Endodermal cell (in vitro differentiated cells): ENCODE results near the gene ERGIC1. TPM values are rescaled to one million over a fixed set of nuclear protein-coding genes. Genes with fewer than 3 reads are reported as not detected.
A peak's percentile ranks its signal among the peaks of the same experiment; 100 is the strongest.

Source experiments
- DNase-seq: peaks from one replicate; pipeline ENCODE4 v3.0.0-alpha.2; 2017
- H3K27ac ChIP-seq: 2 replicates; pipeline ENCODE4 v1.5.1; 2013; ENCODE audit warnings: mild to moderate bottlenecking, low read depth, low read length, moderate library complexity
- H3K27me3 ChIP-seq: 2 replicates; pipeline ENCODE4 v1.6.1; 2013; ENCODE audit warnings: mild to moderate bottlenecking, low read length, moderate library complexity; ENCODE audit not compliant: insufficient read depth, control insufficient read depth, poor library complexity, severe bottlenecking
- H3K36me3 ChIP-seq: 2 replicates; pipeline ENCODE4 v1.7.0; 2013; ENCODE audit warnings: mild to moderate bottlenecking, low read length, moderate library complexity; ENCODE audit not compliant: control insufficient read depth, insufficient read depth
- H3K4me1 ChIP-seq: one replicate; pipeline ENCODE4 v1.7.0; 2013; ENCODE audit warnings: low read length; ENCODE audit not compliant: control insufficient read depth, insufficient read depth
- H3K4me3 ChIP-seq: 2 replicates; pipeline ENCODE4 v1.5.1; 2013; ENCODE audit warnings: mild to moderate bottlenecking, low read length, moderate library complexity
- H3K9ac ChIP-seq: 2 replicates; pipeline ENCODE4 v1.6.1; 2013; ENCODE audit warnings: mild to moderate bottlenecking, low read length, moderate library complexity; ENCODE audit not compliant: poor library complexity, severe bottlenecking; ENCODE audit errors: extremely low read depth
- H3K9me3 ChIP-seq: 2 replicates; pipeline ENCODE4 v1.6.1; 2013; ENCODE audit warnings: mild to moderate bottlenecking, low read length, moderate library complexity; ENCODE audit not compliant: control insufficient read depth
- H3K27ac Mint-ChIP-seq: 2 replicates; pipeline ENCODE4 v1.8.0; 2020; ENCODE audit warnings: mixed read lengths
- H3K27me3 Mint-ChIP-seq: 2 replicates; pipeline ENCODE4 v1.8.0; 2021; ENCODE audit warnings: mild to moderate bottlenecking, mixed read lengths; ENCODE audit not compliant: insufficient read depth
- H3K36me3 Mint-ChIP-seq: 2 replicates; pipeline ENCODE4 v1.8.0; 2020; ENCODE audit warnings: low read depth, mixed read lengths
- H3K4me1 Mint-ChIP-seq: 2 replicates; pipeline ENCODE4 v1.8.0; 2020; ENCODE audit warnings: mixed read lengths
- H3K4me3 Mint-ChIP-seq: 2 replicates; pipeline ENCODE4 v1.8.0; 2020; ENCODE audit warnings: mild to moderate bottlenecking, moderate library complexity, mixed read lengths
- H3K9me3 Mint-ChIP-seq: 2 replicates; pipeline ENCODE4 v1.8.0; 2020; ENCODE audit warnings: mild to moderate bottlenecking, mixed read lengths
- WGBS, 2 experiments: methylation state at CpG; one replicate each; pipeline versions ENCODE4 v1.1.5 to v1.1.7; 2013; ENCODE audit warnings: missing lambda C conversion rate in 2 of 2, mixed read lengths in 1 of 2; ENCODE audit not compliant: insufficient coverage in 1 of 2, insufficient read length in 1 of 2; 5-methylcytosine and 5-hydroxymethylcytosine counted together
- total RNA-seq, 2 donors: library from RNA; stranded (reverse); fragmentation: NEBNext Ultra II Directional in 1 of 2; extraction: Animal tissue kit (Norgen Biotek cat#: 25700) in 1 of 2; gene quantifications; 2 replicates in 1 of 2; 3 replicates in 1 of 2; pipeline ENCODE4 v1.2.1, GENCODE V29; 2021
- TF ChIP-seq, protein P1 (sequence below): fragments of 200-600 bp; sonication (generic); conservative IDR thresholded peaks from 2 replicates; pipeline ENCODE4 v1.5.0; 2021; ENCODE audit warnings: antibody characterized with exemption, mild to moderate bottlenecking

ERGIC1 gene
- total RNA-seq, 2 donors from 2014 or later: 81.9 to 94.8 TPM

DNA sequence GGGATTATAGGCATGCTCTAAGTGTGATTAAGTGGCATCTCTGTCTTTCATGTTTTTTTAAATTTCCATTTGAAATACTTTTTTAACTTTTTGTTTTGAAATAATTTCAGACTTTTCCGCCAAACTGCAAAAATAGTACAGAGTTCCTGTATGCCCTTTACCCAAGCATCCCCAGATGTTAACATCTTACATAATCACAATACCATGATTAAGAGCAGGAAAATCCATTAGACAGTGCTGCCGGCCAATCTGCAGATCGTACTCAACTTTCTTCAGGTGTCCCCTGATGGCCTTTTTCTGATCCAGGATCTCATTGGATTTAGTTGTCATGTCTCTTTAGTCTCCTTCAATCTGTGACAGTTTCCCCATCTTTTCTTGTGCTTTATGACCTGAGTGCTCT lies 49.0 kb downstream of the ERGIC1 start:
- Mint-ChIP-seq H3K4me3 (no peak overlapping the region), H3K27ac (no peak overlapping the region), H3K4me1 (peaks cover 5% of the 10 kb centered on the region), H3K36me3 (peaks cover 32% of the 10 kb centered on the region), H3K27me3 (no peaks in the 10 kb centered on the region), H3K9me3 (peaks cover 3% of the 10 kb centered on the region)
- Histone ChIP-seq H3K4me1 (no peaks in the 10 kb centered on the region), H3K4me3 (no peak overlapping the region), H3K36me3 (peaks cover 24% of the 10 kb centered on the region), H3K27me3 (no peaks in the 10 kb centered on the region), H3K9me3 (no peaks in the 10 kb centered on the region), H3K27ac (no peak overlapping the region), H3K9ac (no peak overlapping the region)
- WGBS, 2 experiments: 88 to 93% methylated on average over 3 of the region's 3 CpGs
- TF ChIP-seq, protein P1, sequence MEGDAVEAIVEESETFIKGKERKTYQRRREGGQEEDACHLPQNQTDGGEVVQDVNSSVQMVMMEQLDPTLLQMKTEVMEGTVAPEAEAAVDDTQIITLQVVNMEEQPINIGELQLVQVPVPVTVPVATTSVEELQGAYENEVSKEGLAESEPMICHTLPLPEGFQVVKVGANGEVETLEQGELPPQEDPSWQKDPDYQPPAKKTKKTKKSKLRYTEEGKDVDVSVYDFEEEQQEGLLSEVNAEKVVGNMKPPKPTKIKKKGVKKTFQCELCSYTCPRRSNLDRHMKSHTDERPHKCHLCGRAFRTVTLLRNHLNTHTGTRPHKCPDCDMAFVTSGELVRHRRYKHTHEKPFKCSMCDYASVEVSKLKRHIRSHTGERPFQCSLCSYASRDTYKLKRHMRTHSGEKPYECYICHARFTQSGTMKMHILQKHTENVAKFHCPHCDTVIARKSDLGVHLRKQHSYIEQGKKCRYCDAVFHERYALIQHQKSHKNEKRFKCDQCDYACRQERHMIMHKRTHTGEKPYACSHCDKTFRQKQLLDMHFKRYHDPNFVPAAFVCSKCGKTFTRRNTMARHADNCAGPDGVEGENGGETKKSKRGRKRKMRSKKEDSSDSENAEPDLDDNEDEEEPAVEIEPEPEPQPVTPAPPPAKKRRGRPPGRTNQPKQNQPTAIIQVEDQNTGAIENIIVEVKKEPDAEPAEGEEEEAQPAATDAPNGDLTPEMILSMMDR: no peak
- DNase-seq: no peak

DNA sequence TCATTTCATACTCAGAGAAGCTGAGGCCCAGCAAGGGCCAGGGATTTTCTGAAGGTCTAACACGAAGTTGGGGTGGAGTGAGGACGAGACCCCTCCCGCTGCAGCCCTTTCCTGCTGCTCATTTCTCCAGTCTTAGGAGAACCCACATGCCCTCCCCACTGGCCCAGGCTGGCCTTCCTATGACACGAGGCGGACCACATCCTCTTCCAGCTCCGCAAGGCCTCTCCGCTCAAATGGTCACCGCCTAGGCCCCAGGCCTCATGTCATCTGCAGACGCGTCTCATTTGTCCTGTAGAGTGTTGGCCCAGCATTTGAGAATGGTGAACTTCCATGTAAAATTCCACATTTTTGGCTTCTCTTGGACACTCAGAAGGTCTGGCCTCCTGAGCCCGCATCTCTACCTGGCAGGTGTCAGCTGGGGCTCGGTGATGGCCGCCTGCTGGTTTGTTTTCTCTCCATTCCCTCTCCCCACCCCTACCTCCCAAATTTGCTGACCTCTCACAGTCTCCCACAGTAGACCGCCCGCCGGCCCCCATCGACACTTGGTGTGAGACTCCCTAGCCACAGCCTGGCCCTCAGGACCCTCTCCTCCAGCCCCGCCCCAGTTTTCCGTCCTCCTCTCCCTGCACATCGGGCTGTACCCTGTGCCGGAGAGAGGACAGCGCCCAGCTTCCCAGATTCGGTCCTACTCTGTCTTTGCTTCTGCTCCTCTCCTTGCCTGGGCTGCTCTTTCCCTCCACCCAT lies 51.7 kb downstream of the ERGIC1 start:
- Histone ChIP-seq H3K27ac (no peak overlapping the region), H3K4me1 (no peaks in the 10 kb centered on the region), H3K9ac (no peak overlapping the region), H3K36me3 (peaks cover 37% of the 10 kb centered on the region), H3K4me3 (no peak overlapping the region), H3K9me3 (no peaks in the 10 kb centered on the region), H3K27me3 (no peaks in the 10 kb centered on the region)
- peaks cover 3% of the 10 kb centered on the region for H3K9me3 Mint-ChIP-seq
- TF ChIP-seq, protein P1: no peak
- DNase-seq: no peak
- peaks cover 52% of the 10 kb centered on the region for H3K36me3 Mint-ChIP-seq
- H3K4me3 Mint-ChIP-seq: no peak overlapping the region
- H3K4me1 Mint-ChIP-seq: no peaks in the 10 kb centered on the region
- no peaks in the 10 kb centered on the region for H3K27me3 Mint-ChIP-seq
- 93 to 96% methylated on average over 14 to 23 of the region's 23 CpGs for WGBS, 2 experiments
- no peak overlapping the region for H3K27ac Mint-ChIP-seq

DNA sequence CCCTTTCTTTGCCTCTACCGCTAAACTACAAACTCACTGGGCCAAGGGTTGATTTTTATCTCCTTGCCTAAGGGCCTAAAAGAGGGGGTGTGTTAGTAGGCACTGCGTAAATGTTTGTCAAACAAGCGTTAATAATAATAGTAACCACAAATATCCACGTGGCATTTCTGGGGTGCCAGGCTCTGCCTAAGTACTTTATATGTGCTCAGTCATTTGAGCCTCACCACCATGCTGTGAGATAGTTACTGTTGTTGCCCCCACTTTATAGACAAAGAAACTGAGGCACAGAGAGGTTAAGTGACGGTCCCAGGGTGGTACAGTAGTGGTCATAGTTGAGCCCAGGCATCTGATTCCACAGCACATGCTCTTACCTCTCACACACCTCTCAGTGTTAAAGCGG lies 52.4 kb downstream of the ERGIC1 start:
- no peak overlapping the region for H3K27ac ChIP-seq
- H3K27me3 Mint-ChIP-seq: no peaks in the 10 kb centered on the region
- WGBS, 2 experiments: 96% methylated on average over 5 of the region's 6 CpGs; no CpG with 5 or more reads in 1 of the 2 experiments

More for the DNA sequence above, 52.4 kb downstream of the ERGIC1 start:
- Mint-ChIP-seq H3K36me3 (peaks cover 49% of the 10 kb centered on the region), H3K9me3 (peaks cover 3% of the 10 kb centered on the region), H3K4me3 (no peak overlapping the region), H3K27ac (peak overlapping the region; percentile 52), H3K4me1 (no peaks in the 10 kb centered on the region)
- no peaks in the 10 kb centered on the region for H3K9me3 ChIP-seq
- TF ChIP-seq, protein P1: no peak
- H3K4me3 ChIP-seq: no peak overlapping the region
- H3K36me3 ChIP-seq: peaks cover 41% of the 10 kb centered on the region
- DNase-seq: no peak
- H3K27me3 ChIP-seq: no peaks in the 10 kb centered on the region
- H3K9ac ChIP-seq: no peak overlapping the region
- no peaks in the 10 kb centered on the region for H3K4me1 ChIP-seq
